ENCODE data around the gene LRRC28. TPM values are rescaled to one million over a fixed set of nuclear protein-coding genes. Genes with fewer than 3 reads are reported as not detected.

LRRC28 gene
- total and polyA plus RNA-seq, 9 of the 15 experiments (the other 6 are each of a cell fraction or from before 2014, with no cell fraction given): 5.5 to 17.4 (median 7.9) TPM

DNA sequence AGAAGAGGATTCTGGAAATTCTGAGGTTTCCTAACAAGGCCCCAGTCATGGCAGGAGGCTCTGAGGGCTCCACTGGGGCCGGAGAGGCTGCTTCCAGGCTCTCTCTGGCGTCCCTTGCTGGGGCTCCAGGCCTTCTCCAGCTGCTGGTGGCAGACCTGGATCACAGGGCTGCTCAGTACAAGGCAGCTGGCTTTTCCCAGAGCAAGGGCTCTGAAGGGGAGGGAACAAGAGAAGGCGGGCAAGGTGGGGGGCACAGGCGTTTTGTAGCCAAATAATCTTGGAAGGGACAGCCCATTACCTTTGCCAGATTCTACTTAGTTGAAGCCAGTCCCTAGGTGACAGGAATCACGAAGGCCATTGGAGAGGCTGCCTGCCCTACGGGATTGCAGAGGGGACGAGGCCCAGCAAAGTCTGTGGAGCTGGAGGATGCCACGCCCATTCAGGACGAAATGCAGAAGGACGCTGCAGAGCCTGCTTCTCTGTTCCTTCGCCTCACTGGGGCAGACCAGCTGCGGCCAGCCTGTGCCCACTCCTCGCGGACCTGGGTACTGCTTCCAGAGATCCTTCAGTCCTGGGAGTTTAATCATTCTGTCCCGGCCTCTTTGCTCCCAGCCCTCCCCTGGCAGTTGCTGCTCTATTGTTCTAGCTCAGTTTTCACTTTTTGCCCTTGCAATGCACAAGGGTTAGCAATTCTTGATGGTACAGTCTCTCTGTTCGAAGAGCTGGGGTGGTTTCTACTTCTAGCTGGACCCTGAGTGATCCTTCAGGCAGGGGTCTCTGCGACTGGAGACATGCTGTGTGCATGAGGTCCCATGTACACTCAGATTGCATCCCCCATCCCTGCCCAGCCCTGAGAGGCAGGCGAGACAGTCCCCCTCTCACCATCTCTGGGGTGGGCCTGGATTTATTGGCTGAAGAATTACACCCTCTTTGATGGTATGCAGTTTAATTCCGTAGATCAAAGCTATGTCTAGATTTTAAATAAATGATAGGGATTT, 165.2 kb downstream of the LRRC28 start:
- no peaks in the 10 kb centered on the region; the same call in 1 of the 2 replicates for H4K20me1 ChIP-seq (replicated peaks; ENCODE audit: control insufficient read depth, insufficient read depth, low read length)
- ChIA-PET POLR2A (no interaction called here), CTCF (ENCODE audit: low intra/inter-chr PET ratio) (no interaction called here)
- no peak overlapping the region for H3K9ac ChIP-seq (ENCODE audit: insufficient read depth in 1 of 2, low read depth in 2 of 2, low read length in 2 of 2)
- H3K4me3 ChIP-seq: no peak overlapping the region
- no peaks in the 10 kb centered on the region for H3K9me3 ChIP-seq (replicated peaks; ENCODE audit: control insufficient read depth, insufficient read depth, low read depth, low read length)
- BruUV-seq (replicated peaks): no TSS peak
- H2AFZ ChIP-seq (ENCODE audit: low read depth, low read length): no peak overlapping the region
- intact Hi-C loops (cut with micrococcal nuclease) (no loop called here), in situ Hi-C loops (cut with MboI) (no loop called here)
- H3K36me3 ChIP-seq (ENCODE audit: control insufficient read depth, insufficient read depth, low read length): no peaks in the 10 kb centered on the region
- H3K27ac ChIP-seq (ENCODE audit: extremely low read depth, low read depth, low read length): no peak overlapping the region
- no peak for TF ChIP-seq ZFP36 (IDR thresholded peaks at IDR 0.05; ENCODE audit: low read depth, low read length, partially characterized antibody)
- TF ChIP-seq, protein P1, sequence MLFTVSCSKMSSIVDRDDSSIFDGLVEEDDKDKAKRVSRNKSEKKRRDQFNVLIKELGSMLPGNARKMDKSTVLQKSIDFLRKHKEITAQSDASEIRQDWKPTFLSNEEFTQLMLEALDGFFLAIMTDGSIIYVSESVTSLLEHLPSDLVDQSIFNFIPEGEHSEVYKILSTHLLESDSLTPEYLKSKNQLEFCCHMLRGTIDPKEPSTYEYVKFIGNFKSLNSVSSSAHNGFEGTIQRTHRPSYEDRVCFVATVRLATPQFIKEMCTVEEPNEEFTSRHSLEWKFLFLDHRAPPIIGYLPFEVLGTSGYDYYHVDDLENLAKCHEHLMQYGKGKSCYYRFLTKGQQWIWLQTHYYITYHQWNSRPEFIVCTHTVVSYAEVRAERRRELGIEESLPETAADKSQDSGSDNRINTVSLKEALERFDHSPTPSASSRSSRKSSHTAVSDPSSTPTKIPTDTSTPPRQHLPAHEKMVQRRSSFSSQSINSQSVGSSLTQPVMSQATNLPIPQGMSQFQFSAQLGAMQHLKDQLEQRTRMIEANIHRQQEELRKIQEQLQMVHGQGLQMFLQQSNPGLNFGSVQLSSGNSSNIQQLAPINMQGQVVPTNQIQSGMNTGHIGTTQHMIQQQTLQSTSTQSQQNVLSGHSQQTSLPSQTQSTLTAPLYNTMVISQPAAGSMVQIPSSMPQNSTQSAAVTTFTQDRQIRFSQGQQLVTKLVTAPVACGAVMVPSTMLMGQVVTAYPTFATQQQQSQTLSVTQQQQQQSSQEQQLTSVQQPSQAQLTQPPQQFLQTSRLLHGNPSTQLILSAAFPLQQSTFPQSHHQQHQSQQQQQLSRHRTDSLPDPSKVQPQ (CRISPR knock-in tag; IDR thresholded peaks at IDR 0.05; ENCODE audit: borderline replicate concordance): no peak
- no peak for TF ChIP-seq RB1 (IDR thresholded peaks at IDR 0.05; ENCODE audit: low read depth)
- no peak for TF ChIP-seq POLR2G (IDR thresholded peaks at IDR 0.05; ENCODE audit: low read depth, low read length)
- TF ChIP-seq HDAC1 (IDR thresholded peaks at IDR 0.05): no peak
- no peaks in the 10 kb centered on the region; a peak in 2 of 5 replicates for H3K4me1 ChIP-seq (replicated peaks in 1 of 2; ENCODE audit: control insufficient read depth in 2 of 2, insufficient read depth in 2 of 2, low read length in 2 of 2)
- H3K9me1 ChIP-seq (ENCODE audit: control insufficient read depth, insufficient read depth, low read length): no peaks in the 10 kb centered on the region
- no peak for FAIRE-seq
- H3K4me2 ChIP-seq (ENCODE audit: insufficient read depth, low read length): no peak overlapping the region
- peaks cover 8 to 40% of the 10 kb centered on the region in 2 experiments; a peak in 4 of 5 replicates for H3K27me3 ChIP-seq (ENCODE audit: control insufficient read depth in 2 of 2, insufficient read depth in 2 of 2, low read length in 2 of 2)
- WGBS (ENCODE audit: insufficient coverage, low coverage, missing lambda C conversion rate): under 1% methylated on average over 19 of the region's 19 CpGs
- ATAC-seq: 0 out of 3 replicates have a peak, but pooled peaks have one; percentile 33
- peak in 1 of 4 experiments; percentile 2 for DNase-seq (ENCODE audit: extremely low read depth in 1 of 4, low spot score in 3 of 4)
- H3K79me2 ChIP-seq (ENCODE audit: control insufficient read depth, insufficient read depth, low read length): no peaks in the 10 kb centered on the region

All from K562 (cell line).